ENCODE measurements around the gene MACROD2.

The MACROD2 gene

DNA sequence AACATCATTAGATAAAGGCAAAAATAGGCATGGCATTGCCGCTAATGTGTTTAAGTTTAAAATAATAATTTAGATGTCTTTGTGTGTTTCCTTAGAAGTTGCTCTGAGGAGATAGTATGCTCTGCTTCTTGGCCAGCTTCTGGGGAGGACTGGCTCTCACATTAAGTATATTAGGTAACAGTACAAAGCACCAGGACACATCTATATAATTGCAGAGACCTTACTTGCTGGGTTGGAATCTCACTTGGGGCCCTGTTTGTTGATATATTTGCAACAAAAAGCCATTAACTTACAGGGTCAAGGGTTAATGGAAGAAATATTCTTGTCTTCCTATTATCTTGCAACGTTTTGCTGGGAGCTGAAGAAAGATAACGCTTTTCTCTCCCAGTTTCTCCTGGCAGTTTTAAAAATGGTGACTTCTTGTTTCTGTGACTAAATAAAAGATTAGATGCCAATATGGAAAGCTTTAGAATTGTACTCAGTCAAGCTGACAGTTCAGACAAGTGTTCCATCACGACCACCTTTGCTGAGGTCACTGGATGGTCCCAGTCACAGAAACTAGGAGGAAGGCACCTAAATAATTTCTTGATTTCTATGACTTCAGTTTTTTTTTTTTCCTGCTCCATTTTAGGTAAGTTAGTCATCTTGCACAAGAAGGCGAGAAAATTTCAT is 804.4 kb downstream of the MACROD2 start:
- no peaks in the 10 kb centered on the region for H3K36me3 ChIP-seq

GRCh38 chr20:14800707-14801425 is 805.5 kb downstream of the MACROD2 start:
- peak overlapping the region; percentile 27 for H3K4me3 ChIP-seq (ENCODE audit: low read depth, low read length)
- H3K9me3 ChIP-seq, result no peaks in the 10 kb centered on the region
- DNase-seq, result peak; percentile 72
- peaks cover 21% of the 10 kb centered on the region for H3K4me1 ChIP-seq
- H3K27me3 ChIP-seq, result no peaks in the 10 kb centered on the region
- TF ChIP-seq, protein P1, sequence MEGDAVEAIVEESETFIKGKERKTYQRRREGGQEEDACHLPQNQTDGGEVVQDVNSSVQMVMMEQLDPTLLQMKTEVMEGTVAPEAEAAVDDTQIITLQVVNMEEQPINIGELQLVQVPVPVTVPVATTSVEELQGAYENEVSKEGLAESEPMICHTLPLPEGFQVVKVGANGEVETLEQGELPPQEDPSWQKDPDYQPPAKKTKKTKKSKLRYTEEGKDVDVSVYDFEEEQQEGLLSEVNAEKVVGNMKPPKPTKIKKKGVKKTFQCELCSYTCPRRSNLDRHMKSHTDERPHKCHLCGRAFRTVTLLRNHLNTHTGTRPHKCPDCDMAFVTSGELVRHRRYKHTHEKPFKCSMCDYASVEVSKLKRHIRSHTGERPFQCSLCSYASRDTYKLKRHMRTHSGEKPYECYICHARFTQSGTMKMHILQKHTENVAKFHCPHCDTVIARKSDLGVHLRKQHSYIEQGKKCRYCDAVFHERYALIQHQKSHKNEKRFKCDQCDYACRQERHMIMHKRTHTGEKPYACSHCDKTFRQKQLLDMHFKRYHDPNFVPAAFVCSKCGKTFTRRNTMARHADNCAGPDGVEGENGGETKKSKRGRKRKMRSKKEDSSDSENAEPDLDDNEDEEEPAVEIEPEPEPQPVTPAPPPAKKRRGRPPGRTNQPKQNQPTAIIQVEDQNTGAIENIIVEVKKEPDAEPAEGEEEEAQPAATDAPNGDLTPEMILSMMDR (IDR thresholded peaks at IDR 0.05; ENCODE audit: low read depth, low read length), result no peak
- H3K36me3 ChIP-seq, result no peaks in the 10 kb centered on the region

More for the DNA sequence above, 804.4 kb downstream of the MACROD2 start:
- H3K4me3 ChIP-seq (ENCODE audit: low read depth, low read length), result no peak overlapping the region; the same call in 1 of the 2 replicates
- H3K9me3 ChIP-seq, result no peaks in the 10 kb centered on the region
- H3K27me3 ChIP-seq, result no peaks in the 10 kb centered on the region
- TF ChIP-seq, protein P1 (IDR thresholded peaks at IDR 0.05; ENCODE audit: low read depth, low read length), result no peak
- peaks cover 21% of the 10 kb centered on the region for H3K4me1 ChIP-seq
- peak; percentile 40 for DNase-seq

DNA sequence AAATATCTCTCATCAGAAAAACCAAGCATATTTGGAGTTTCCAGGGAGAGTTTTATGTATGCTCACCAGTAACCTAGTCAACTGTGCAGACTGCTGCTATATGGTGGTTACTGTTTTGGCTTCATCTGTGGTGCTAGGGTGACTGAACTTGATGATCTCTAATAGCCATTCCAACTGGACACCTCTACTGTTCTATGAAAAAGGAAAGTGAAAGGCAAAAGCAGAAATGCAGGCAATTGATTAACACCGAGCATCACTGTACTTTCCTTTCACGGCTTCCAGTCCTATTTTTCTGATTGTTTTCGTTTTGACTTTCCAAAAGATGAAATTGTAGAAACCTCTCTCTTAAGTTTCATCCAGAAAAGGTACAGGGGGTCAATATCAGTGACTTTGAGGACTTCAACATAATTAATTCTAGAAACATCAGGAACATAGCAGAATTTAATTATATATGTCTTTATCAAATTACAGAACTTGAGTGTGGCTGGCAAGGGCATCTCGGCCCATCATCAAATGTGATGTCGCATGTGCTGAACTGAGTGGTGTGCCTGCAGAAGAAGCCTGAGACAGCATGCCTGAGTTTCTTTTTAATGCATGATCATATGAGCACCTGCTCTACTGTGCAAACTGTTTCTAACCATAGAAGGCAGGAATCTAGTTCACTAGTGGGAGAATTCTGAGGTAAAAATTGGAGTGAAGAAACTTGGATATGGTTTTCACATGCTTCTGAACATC is 806.4 kb downstream of the MACROD2 start:
- peak; percentile 70 for DNase-seq
- Histone ChIP-seq H3K27me3 (no peaks in the 10 kb centered on the region), H3K4me3 (ENCODE audit: low read depth, low read length) (peak overlapping the region; percentile 27), H3K9me3 (no peaks in the 10 kb centered on the region; the same call in 1 of the 2 replicates), H3K4me1 (peaks cover 21% of the 10 kb centered on the region), H3K36me3 (no peaks in the 10 kb centered on the region)
- TF ChIP-seq, protein P1 (IDR thresholded peaks at IDR 0.05; ENCODE audit: low read depth, low read length), result no peak

- Histone ChIP-seq H3K9me3 (no peaks in the 10 kb centered on the region; the same call in 1 of the 2 replicates), H3K4me1 (peaks cover 8% of the 10 kb centered on the region; the same call in 1 of the 2 replicates), H3K27me3 (no peaks in the 10 kb centered on the region), H3K36me3 (no peaks in the 10 kb centered on the region), H3K4me3 (ENCODE audit: low read depth, low read length) (no peak overlapping the region)
- TF ChIP-seq, protein P1 (IDR thresholded peaks at IDR 0.05; ENCODE audit: low read depth, low read length), result no peak
- no peak for DNase-seq
Measured at GRCh38 chr20:14807224-14807623, 811.9 kb downstream of the MACROD2 start.

GRCh38 chr20:14815340-14815739 is 820.0 kb downstream of the MACROD2 start:
- Histone ChIP-seq H3K4me3 (ENCODE audit: low read depth, low read length) (no peak overlapping the region), H3K9me3 (no peaks in the 10 kb centered on the region), H3K27me3 (no peaks in the 10 kb centered on the region), H3K36me3 (no peaks in the 10 kb centered on the region), H3K4me1 (peaks cover 19% of the 10 kb centered on the region)
- DNase-seq, result no peak
- TF ChIP-seq, protein P1 (IDR thresholded peaks at IDR 0.05; ENCODE audit: low read depth, low read length), result no peak
